Gastroesophageal sphincter (tissue), 3 donors: Measurements from ENCODE around the gene A4GALT.

Source experiments
- POLR2A ChIP-seq, 2 donors: fragments of 450-650 bp; IDR thresholded peaks; one replicate each; pipeline ENCODE4 v1.6.1; 2017; ENCODE audit warnings: antibody characterized with exemption in 2 of 2, mild to moderate bottlenecking in 2 of 2, moderate library complexity in 1 of 2
- POLR2AphosphoS5 ChIP-seq: sonication (generic); formaldehyde crosslinking; IDR thresholded peaks from one replicate; pipeline ENCODE4 v1.6.1; 2017; ENCODE audit warnings: antibody characterized with exemption
- TF ChIP-seq, protein P1 (sequence below), 4 experiments: fragments of 200-600 bp in 2 of 4; fragments of 450-650 bp in 2 of 4; sonication (generic) in 1 of 4; IDR thresholded peaks; one replicate each; pipeline ENCODE4 v1.5.1; 2017 to 2019; ENCODE audit warnings: antibody characterized with exemption in 4 of 4, mild to moderate bottlenecking in 2 of 4, moderate library complexity in 2 of 4

DNA sequence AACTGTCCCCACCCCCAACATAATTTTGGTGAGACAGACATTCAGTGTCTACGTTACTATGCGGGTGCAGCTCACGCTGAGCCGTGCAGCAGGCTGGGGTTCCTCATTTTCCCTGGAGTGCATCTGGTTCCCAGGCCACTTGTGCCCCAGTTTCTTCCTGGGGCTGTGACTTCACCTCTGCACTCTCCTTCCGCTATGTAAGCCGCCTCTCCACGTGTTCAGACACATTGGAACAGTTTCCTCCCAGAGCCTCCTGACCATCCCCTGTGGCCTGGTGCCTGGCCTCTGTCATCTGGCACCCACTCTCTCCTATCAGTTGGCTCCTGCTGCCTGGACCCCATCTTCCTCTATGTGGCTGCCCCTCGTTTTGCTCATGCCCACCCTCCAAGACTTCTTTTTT, 46.2 kb upstream of the A4GALT start:
- TF ChIP-seq, protein P1, sequence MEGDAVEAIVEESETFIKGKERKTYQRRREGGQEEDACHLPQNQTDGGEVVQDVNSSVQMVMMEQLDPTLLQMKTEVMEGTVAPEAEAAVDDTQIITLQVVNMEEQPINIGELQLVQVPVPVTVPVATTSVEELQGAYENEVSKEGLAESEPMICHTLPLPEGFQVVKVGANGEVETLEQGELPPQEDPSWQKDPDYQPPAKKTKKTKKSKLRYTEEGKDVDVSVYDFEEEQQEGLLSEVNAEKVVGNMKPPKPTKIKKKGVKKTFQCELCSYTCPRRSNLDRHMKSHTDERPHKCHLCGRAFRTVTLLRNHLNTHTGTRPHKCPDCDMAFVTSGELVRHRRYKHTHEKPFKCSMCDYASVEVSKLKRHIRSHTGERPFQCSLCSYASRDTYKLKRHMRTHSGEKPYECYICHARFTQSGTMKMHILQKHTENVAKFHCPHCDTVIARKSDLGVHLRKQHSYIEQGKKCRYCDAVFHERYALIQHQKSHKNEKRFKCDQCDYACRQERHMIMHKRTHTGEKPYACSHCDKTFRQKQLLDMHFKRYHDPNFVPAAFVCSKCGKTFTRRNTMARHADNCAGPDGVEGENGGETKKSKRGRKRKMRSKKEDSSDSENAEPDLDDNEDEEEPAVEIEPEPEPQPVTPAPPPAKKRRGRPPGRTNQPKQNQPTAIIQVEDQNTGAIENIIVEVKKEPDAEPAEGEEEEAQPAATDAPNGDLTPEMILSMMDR (IDR thresholded peaks at IDR 0.05), result no peak
- TF ChIP-seq POLR2A (IDR thresholded peaks at IDR 0.05) (no peak), POLR2AphosphoS5 (no peak)
